RWPE2 (cell line): Measurements from ENCODE around the gene ANKRD13B.

Experiments used
- ATAC-seq: fragments of 200-7000 bp; cut with Tn5 transposase; 3 replicates; pipeline ENCODE4 v1.9.1; 2021; ENCODE audit warnings: low read depth
- DNase-seq: peaks from one replicate; pipeline ENCODE4 v3.0.0-alpha.2; 2020; ENCODE audit warnings: low spot score
- H3K27ac ChIP-seq: fragments of 450-650 bp; 2 replicates; pipeline ENCODE4 v1.5.1; 2017; ENCODE audit warnings: mild to moderate bottlenecking; ENCODE audit not compliant: poor library complexity, severe bottlenecking
- H3K27me3 ChIP-seq: fragments of 250-450 bp; sonication (Bioruptor Pico); 2 replicates; pipeline ENCODE4 v1.5.1; 2021; ENCODE audit warnings: mild to moderate bottlenecking, moderate library complexity; ENCODE audit not compliant: insufficient read depth, poor library complexity, severe bottlenecking
- H3K36me3 ChIP-seq: fragments of 250-450 bp; sonication (Bioruptor Pico); 2 replicates; pipeline ENCODE4 v1.5.1; 2020; ENCODE audit warnings: low read depth, mild to moderate bottlenecking, moderate library complexity
- H3K4me1 ChIP-seq: fragments of 250-450 bp; sonication (Bioruptor Pico); 2 replicates; pipeline ENCODE4 v1.5.1; 2021; ENCODE audit warnings: mild to moderate bottlenecking, moderate library complexity; ENCODE audit not compliant: insufficient read depth, poor library complexity, severe bottlenecking
- H3K4me3 ChIP-seq: fragments of 250-450 bp; sonication (Bioruptor Pico); 2 replicates; pipeline ENCODE4 v1.5.1; 2021; ENCODE audit warnings: mild to moderate bottlenecking, moderate library complexity; ENCODE audit not compliant: severe bottlenecking
- H3K9me3 ChIP-seq: fragments of 250-450 bp; sonication (Bioruptor Pico); 2 replicates; pipeline ENCODE4 v1.5.1; 2021; ENCODE audit warnings: mild to moderate bottlenecking, moderate library complexity; ENCODE audit not compliant: severe bottlenecking
- CTCF ChIP-seq: fragments of 450-650 bp; IDR thresholded peaks from one replicate; pipeline ENCODE4 v1.5.1; 2017; ENCODE audit warnings: mild to moderate bottlenecking, moderate library complexity; ENCODE audit not compliant: poor library complexity, severe bottlenecking

ANKRD13B gene

GRCh38 chr17:29618272-29619065, 25.5 kb downstream of the ANKRD13B start:
- H3K27me3 ChIP-seq = peaks cover 6% of the 10 kb centered on the region
- TF ChIP-seq CTCF = peak; percentile 37
- no peak overlapping the region for H3K4me3 ChIP-seq
- ATAC-seq (no peak), DNase-seq (no peak)
- H3K4me1 ChIP-seq = peaks cover 17% of the 10 kb centered on the region
- no peak overlapping the region for H3K27ac ChIP-seq
- no peaks in the 10 kb centered on the region for H3K9me3 ChIP-seq
- no peaks in the 10 kb centered on the region for H3K36me3 ChIP-seq

- peaks cover 6% of the 10 kb centered on the region for H3K27me3 ChIP-seq
- DNase-seq (no peak), ATAC-seq (no peak)
- H3K9me3 ChIP-seq = no peaks in the 10 kb centered on the region
- H3K36me3 ChIP-seq = no peaks in the 10 kb centered on the region
- TF ChIP-seq CTCF = no peak
- H3K27ac ChIP-seq = peak overlapping the region; percentile 36
- no peak overlapping the region for H3K4me3 ChIP-seq
- H3K4me1 ChIP-seq = peaks cover 25% of the 10 kb centered on the region
These were observed 26.3 kb downstream of the ANKRD13B start for GRCh38 chr17:29619251-29619650.

- peaks cover 25% of the 10 kb centered on the region for H3K4me1 ChIP-seq
- peaks cover 6% of the 10 kb centered on the region for H3K27me3 ChIP-seq
- H3K4me3 ChIP-seq = no peak overlapping the region
- no peaks in the 10 kb centered on the region for H3K9me3 ChIP-seq
- peak overlapping the region; percentile 36 for H3K27ac ChIP-seq
- peak; percentile 78 for DNase-seq
- peak; percentile 40 for ATAC-seq
- no peaks in the 10 kb centered on the region for H3K36me3 ChIP-seq
- no peak for TF ChIP-seq CTCF
These were observed 27.3 kb downstream of the ANKRD13B start for GRCh38 chr17:29620271-29620670.

GRCh38 chr17:29620779-29621500, 28.0 kb downstream of the ANKRD13B start:
- Histone ChIP-seq H3K9me3 (no peaks in the 10 kb centered on the region), H3K27ac (no peak overlapping the region), H3K4me3 (no peak overlapping the region), H3K27me3 (peaks cover 6% of the 10 kb centered on the region), H3K4me1 (peaks cover 25% of the 10 kb centered on the region), H3K36me3 (no peaks in the 10 kb centered on the region)
- TF ChIP-seq CTCF = no peak
- no peak for ATAC-seq
- no peak for DNase-seq

- Histone ChIP-seq H3K36me3 (no peaks in the 10 kb centered on the region), H3K27me3 (no peaks in the 10 kb centered on the region), H3K4me3 (peak overlapping the region; percentile 50), H3K9me3 (no peaks in the 10 kb centered on the region), H3K4me1 (peaks cover 25% of the 10 kb centered on the region), H3K27ac (peak overlapping the region; percentile 76)
- no peak for TF ChIP-seq CTCF
- ATAC-seq (no peak), DNase-seq (no peak)
These were observed 28.8 kb downstream of the ANKRD13B start for GRCh38 chr17:29621751-29622194.
